C4-2B (cell line): Measurements from ENCODE around the gene PTPRN2.

Experiments
- CTCF ChIP-seq: fragments of 450-650 bp; conservative IDR thresholded peaks from 2 replicates; pipeline ENCODE4 v1.5.1; 2017; ENCODE audit warnings: mild to moderate bottlenecking
- ZFX ChIP-seq: fragments of 450-650 bp; IDR thresholded peaks from 2 replicates; pipeline ENCODE4 v1.6.1; 2017

DNA sequence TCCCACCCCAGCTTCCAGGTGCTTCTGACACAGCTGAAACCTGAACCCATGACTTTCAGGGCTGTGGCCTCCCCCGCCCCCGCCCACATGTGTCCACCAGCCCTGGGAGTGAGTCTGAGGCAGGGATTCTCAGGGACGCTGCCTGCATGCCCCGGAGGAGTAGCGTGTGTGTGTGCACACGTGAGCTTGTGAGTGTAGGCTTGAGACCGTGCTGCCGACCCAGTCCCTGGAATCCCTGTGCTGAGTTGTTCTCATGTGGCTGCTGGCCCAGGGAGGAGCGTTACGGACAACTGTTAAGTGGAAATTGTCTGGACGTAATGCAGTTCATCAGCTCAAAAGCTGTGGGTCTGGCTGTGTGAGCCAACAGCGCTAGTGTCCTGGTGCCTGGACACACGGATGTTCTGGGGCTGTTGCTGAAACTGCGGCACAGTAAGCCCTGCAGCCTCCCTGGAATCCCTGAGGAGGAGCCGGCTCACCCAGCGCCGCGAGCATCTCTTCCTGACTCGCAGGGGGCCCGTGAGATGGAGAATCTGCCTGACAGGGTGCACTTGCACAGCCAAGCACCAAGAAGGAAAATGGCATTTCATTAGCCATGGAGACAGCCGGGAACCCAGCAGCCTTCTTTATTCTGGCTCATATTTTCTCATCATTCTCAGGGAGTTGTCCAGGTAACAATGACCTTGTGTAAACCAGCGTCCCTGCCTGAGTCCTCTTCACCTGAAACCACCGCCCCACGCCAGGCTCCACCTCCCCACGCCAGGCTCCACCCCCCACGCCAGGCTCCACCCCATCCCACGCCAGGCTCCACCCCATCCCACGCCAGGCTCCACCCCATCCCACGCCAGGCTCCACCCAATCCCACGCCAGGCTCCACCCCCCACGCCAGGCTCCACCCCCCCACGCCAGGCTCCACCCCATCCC lies 603.9 kb downstream of the PTPRN2 start:
- no peak for TF ChIP-seq CTCF
- TF ChIP-seq ZFX: no peak
